CD14-positive monocyte (primary cell): ENCODE data around the gene MMP7. TPM values are rescaled to one million over a fixed set of nuclear protein-coding genes. Genes with fewer than 3 reads are reported as not detected.

ENCODE experiments used
- DNase-seq, 3 donors: peaks; one replicate each; pipeline ENCODE4 v3.0.0-alpha.2; 2011 to 2022
- H2AFZ ChIP-seq: 2 replicates; pipeline ENCODE4 v1.6.0; 2012; ENCODE audit warnings: mild to moderate bottlenecking, low read depth, low read length, inconsistent platforms; ENCODE audit not compliant: insufficient read depth, poor library complexity, severe bottlenecking
- H3K27ac ChIP-seq, 2 donors: 1 replicate in 1 of 2; 2 replicates in 1 of 2; pipeline ENCODE4 v1.5.1; 2012 to 2013; ENCODE audit warnings: low read length in 2 of 2, control low read depth in 1 of 2, inconsistent platforms in 1 of 2, low read depth in 1 of 2, mild to moderate bottlenecking in 1 of 2
- H3K27me3 ChIP-seq, 2 donors: one replicate each; pipeline versions ENCODE4 v1.6.0 to v1.6.1; 2011 to 2013; ENCODE audit warnings: low read length in 2 of 2; ENCODE audit not compliant: control insufficient read depth in 2 of 2, insufficient read depth in 2 of 2
- H3K36me3 ChIP-seq, 2 donors: replicated peaks in 1 of 2; 1 replicate in 1 of 2; 2 replicates in 1 of 2; pipeline versions ENCODE4 v1.5.1 to v1.6.1; 2012 to 2013; ENCODE audit warnings: low read length in 2 of 2, control low read depth in 1 of 2, inconsistent platforms in 1 of 2, mild to moderate bottlenecking in 1 of 2; ENCODE audit not compliant: insufficient read depth in 2 of 2, control insufficient read depth in 1 of 2
- H3K4me1 ChIP-seq, 2 donors: 1 replicate in 1 of 2; 2 replicates in 1 of 2; pipeline versions ENCODE4 v1.5.1 to v1.6.1; 2012 to 2013; ENCODE audit warnings: low read length in 2 of 2, control low read depth in 1 of 2, inconsistent platforms in 1 of 2, mild to moderate bottlenecking in 1 of 2, moderate library complexity in 1 of 2; ENCODE audit not compliant: insufficient read depth in 2 of 2, control insufficient read depth in 1 of 2
- H3K4me2 ChIP-seq: replicated peaks from 2 replicates; pipeline ENCODE3; 2012; ENCODE audit warnings: low read length, moderate library complexity, mild to moderate bottlenecking; ENCODE audit not compliant: poor library complexity, severe bottlenecking; ENCODE audit errors: extremely low read depth
- H3K4me3 ChIP-seq, 3 experiments: fragments of 200-600 bp in 1 of 3; sonication (generic) in 1 of 3; replicated peaks in 1 of 3; 1 replicate in 2 of 3; 2 replicates in 1 of 3; pipeline ENCODE4 v1.5.1; 2011 to 2013; ENCODE audit warnings: low read length in 3 of 3, mild to moderate bottlenecking in 3 of 3, control low read depth in 2 of 3, low read depth in 2 of 3, inconsistent platforms in 1 of 3, moderate library complexity in 1 of 3
- H3K79me2 ChIP-seq: 2 replicates; pipeline ENCODE4 v1.6.0; 2012; ENCODE audit warnings: mild to moderate bottlenecking, control low read depth, inconsistent platforms, low read length, moderate library complexity; ENCODE audit not compliant: insufficient read depth
- H3K9ac ChIP-seq: 2 replicates; pipeline ENCODE4 v1.6.0; 2017; ENCODE audit warnings: low read length, mild to moderate bottlenecking; ENCODE audit not compliant: insufficient read depth, poor library complexity, severe bottlenecking
- H3K9me3 ChIP-seq, 2 donors: replicated peaks in 1 of 2; 1 replicate in 1 of 2; 2 replicates in 1 of 2; pipeline versions ENCODE4 v1.5.1 to v1.6.1; 2012 to 2013; ENCODE audit warnings: low read length in 2 of 2, control low read depth in 1 of 2; ENCODE audit not compliant: control insufficient read depth in 1 of 2, insufficient read depth in 1 of 2
- H4K20me1 ChIP-seq: 2 replicates; pipeline ENCODE4 v1.6.0; 2012; ENCODE audit warnings: mild to moderate bottlenecking, low read length, control low read depth, moderate library complexity; ENCODE audit not compliant: insufficient read depth
- H3K27ac Mint-ChIP-seq, 7 donors: one replicate each; pipeline ENCODE4 v1.8.0; 2020; ENCODE audit warnings: mild to moderate bottlenecking in 7 of 7, mixed read lengths in 7 of 7, moderate library complexity in 6 of 7, inconsistent platforms in 2 of 7
- H3K27me3 Mint-ChIP-seq, 3 donors: one replicate each; pipeline ENCODE4 v1.8.0; 2021 to 2022; ENCODE audit warnings: low read depth in 3 of 3, mild to moderate bottlenecking in 3 of 3, mixed read lengths in 3 of 3, moderate library complexity in 3 of 3, inconsistent platforms in 1 of 3
- H3K36me3 Mint-ChIP-seq, 2 donors: one replicate each; pipeline ENCODE4 v1.8.0; 2020; ENCODE audit warnings: mixed read lengths in 2 of 2, inconsistent platforms in 1 of 2, mild to moderate bottlenecking in 1 of 2
- H3K4me1 Mint-ChIP-seq: one replicate; pipeline ENCODE4 v1.8.0; 2020; ENCODE audit warnings: mild to moderate bottlenecking, mixed read lengths
- H3K4me3 Mint-ChIP-seq, 2 donors: one replicate each; pipeline ENCODE4 v1.8.0; 2020; ENCODE audit warnings: mild to moderate bottlenecking in 2 of 2, mixed read lengths in 2 of 2, moderate library complexity in 1 of 2
- H3K9me3 Mint-ChIP-seq, 7 donors: one replicate each; pipeline ENCODE4 v1.8.0; 2020 to 2022; ENCODE audit warnings: mixed read lengths in 7 of 7, mild to moderate bottlenecking in 6 of 7, moderate library complexity in 6 of 7, inconsistent platforms in 2 of 7
- WGBS: methylation state at CpG from one replicate; pipeline ENCODE4 v1.1.5; 2013; ENCODE audit warnings: missing lambda C conversion rate; ENCODE audit not compliant: insufficient coverage; 5-methylcytosine and 5-hydroxymethylcytosine counted together
- intact Hi-C, 2 donors: fragments of 100-400 bp; cut with micrococcal nuclease; formaldehyde crosslinking; loops; one replicate each; pipeline versions ENCODE4 v1.15.0 to v1.15.1; 2023
- polyA plus RNA-seq, 3 donors: library from polyadenylated mRNA; depleted of rRNA in 1 of 3; unstranded in 2 of 3; stranded (reverse) in 1 of 3; fragments of 300-500 nt in 2 of 3; fragments of >200 nt in 1 of 3; fragmentation: Illumina TruSeq in 2 of 3; gene quantifications; 1 replicate in 2 of 3; 2 replicates in 1 of 3; pipeline ENCODE4 v1.2.3, GENCODE V29; 2012 to 2021
- TF ChIP-seq, protein P1 (sequence below): fragments of 200-600 bp; IDR thresholded peaks from one replicate; pipeline ENCODE4 v1.8.0; 2022; ENCODE audit warnings: antibody characterized with exemption, mild to moderate bottlenecking

The MMP7 gene
- polyA plus RNA-seq, 3 donors: not detected

DNA sequence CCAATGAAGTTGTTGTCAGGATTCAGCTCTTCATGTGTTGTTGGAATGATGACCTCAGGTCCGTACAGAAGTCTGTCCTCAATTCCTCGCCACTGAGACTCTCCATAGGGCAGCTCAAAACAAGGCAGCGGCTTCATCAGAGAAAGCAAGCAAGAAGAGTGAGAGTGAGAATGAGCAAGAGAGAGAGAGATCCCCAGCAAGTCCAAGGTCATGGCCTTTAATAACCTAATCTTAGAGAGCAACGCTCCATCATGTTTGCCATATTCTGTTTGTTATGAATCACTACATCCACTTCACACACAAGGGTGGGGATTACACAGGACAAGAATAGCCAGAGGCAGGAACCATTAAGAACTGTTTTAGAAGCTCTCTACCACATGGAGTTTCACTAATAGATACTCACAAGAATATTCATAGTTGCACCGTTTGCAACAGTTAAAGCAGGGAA is 23.3 kb upstream of the MMP7 start:
- H3K4me2 ChIP-seq: no peak overlapping the region

DNA sequence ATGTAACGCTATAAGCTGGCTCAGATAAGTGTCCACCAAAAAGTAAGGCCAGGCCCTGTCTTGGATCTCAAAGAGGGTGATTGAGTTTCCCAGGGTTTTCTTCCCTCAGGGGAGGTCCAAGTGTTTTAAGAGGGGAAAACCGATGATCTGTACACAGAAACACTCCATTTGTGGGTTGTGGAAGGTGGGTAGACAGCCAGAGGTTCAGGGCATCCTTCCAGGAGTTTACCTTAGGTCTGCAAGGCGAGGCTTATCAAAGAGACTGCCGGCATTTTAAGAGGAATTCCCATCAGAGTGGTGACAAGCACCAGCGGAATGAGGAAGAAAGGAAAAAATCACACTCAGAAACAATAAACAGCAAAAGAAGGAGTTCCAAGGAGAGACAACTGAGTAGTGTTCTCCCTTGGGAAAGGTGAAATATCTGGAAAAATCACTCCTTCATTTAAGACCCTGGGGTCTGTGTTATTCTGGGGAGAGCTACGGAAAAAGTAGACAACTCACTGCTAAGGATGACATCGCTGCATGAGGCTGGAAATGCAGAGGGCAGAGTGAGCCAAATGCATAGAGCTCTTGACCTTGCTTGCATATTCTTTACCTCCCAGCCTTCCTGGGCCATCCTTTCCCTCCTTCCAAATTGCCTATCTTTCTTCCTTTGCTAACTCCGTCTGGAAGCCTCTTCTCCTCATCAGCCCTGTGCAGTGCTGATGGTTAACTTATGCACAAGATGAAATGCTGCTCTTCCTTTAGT is 22.1 kb upstream of the MMP7 start:
- Histone ChIP-seq H3K9me3 (no peaks in the 10 kb centered on the region), H4K20me1 (no peaks in the 10 kb centered on the region), H3K79me2 (no peaks in the 10 kb centered on the region), H2AFZ (no peak overlapping the region), H3K27me3 (no peaks in the 10 kb centered on the region), H3K4me2 (no peak overlapping the region), H3K9ac (no peak overlapping the region), H3K36me3 (no peaks in the 10 kb centered on the region), H3K27ac (no peak overlapping the region), H3K4me1 (peaks cover 0 to 2% of the 10 kb centered on the region in 2 donors), H3K4me3 (no peak overlapping the region)
- intact Hi-C loops: no loop called here
- H3K4me1 Mint-ChIP-seq: peaks cover 1% of the 10 kb centered on the region
- no peaks in the 10 kb centered on the region for H3K9me3 Mint-ChIP-seq
- peaks cover 0 to 2% (median 0%) of the 10 kb centered on the region in 3 donors for H3K27me3 Mint-ChIP-seq
- H3K27ac Mint-ChIP-seq: no peak overlapping the region
- no peak overlapping the region for H3K4me3 Mint-ChIP-seq
- no CpG with 5 or more reads among the region's 8 CpGs for WGBS
- no peak for DNase-seq
- no peaks in the 10 kb centered on the region for H3K36me3 Mint-ChIP-seq
- TF ChIP-seq, protein P1, sequence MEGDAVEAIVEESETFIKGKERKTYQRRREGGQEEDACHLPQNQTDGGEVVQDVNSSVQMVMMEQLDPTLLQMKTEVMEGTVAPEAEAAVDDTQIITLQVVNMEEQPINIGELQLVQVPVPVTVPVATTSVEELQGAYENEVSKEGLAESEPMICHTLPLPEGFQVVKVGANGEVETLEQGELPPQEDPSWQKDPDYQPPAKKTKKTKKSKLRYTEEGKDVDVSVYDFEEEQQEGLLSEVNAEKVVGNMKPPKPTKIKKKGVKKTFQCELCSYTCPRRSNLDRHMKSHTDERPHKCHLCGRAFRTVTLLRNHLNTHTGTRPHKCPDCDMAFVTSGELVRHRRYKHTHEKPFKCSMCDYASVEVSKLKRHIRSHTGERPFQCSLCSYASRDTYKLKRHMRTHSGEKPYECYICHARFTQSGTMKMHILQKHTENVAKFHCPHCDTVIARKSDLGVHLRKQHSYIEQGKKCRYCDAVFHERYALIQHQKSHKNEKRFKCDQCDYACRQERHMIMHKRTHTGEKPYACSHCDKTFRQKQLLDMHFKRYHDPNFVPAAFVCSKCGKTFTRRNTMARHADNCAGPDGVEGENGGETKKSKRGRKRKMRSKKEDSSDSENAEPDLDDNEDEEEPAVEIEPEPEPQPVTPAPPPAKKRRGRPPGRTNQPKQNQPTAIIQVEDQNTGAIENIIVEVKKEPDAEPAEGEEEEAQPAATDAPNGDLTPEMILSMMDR: no peak

More for the DNA sequence above, 23.3 kb upstream of the MMP7 start:
- Mint-ChIP-seq H3K4me3 (no peak overlapping the region), H3K27me3 (no peaks in the 10 kb centered on the region), H3K9me3 (peaks cover 0 to 9% (median 6%) of the 10 kb centered on the region in 7 donors), H3K36me3 (no peaks in the 10 kb centered on the region), H3K4me1 (peaks cover 1% of the 10 kb centered on the region), H3K27ac (no peak overlapping the region)
- Histone ChIP-seq H3K36me3 (no peaks in the 10 kb centered on the region), H2AFZ (no peak overlapping the region), H3K9me3 (peaks cover 0 to 8% of the 10 kb centered on the region in 2 donors), H4K20me1 (no peaks in the 10 kb centered on the region), H3K9ac (no peak overlapping the region), H3K79me2 (no peaks in the 10 kb centered on the region), H3K4me1 (no peaks in the 10 kb centered on the region), H3K4me3 (no peak overlapping the region), H3K27ac (no peak overlapping the region), H3K27me3 (no peaks in the 10 kb centered on the region)
- intact Hi-C loops: no loop called here
- TF ChIP-seq, protein P1: no peak
- DNase-seq: no peak
- 93% methylated on average over 3 of the region's 5 CpGs for WGBS
